OCI-LY3 (cell line): ENCODE measurements around the gene AFDN.

Experiments used
- H2AFZ ChIP-seq: fragments of 200-600, 300-600 bp; shearing (Covaris generic); 2 replicates; pipeline ENCODE4 v1.6.0; 2014; ENCODE audit warnings: antibody characterized with exemption, low read depth, low read length
- H3K27ac ChIP-seq: fragments of 200-600, 300-600 bp; sonication (generic); 2 replicates; pipeline ENCODE4 v1.5.1; 2014; ENCODE audit warnings: mild to moderate bottlenecking, low read length, moderate library complexity, mixed read lengths
- H3K27me3 ChIP-seq: fragments of 200-600, 300-600 bp; sonication (generic); 2 replicates; pipeline ENCODE4 v1.6.1; 2014; ENCODE audit warnings: low read depth, low read length, mixed read lengths
- H3K36me3 ChIP-seq: fragments of 200-600, 300-600 bp; sonication (generic); replicated peaks from 2 replicates; pipeline ENCODE3; 2014; ENCODE audit warnings: low read depth, low read length, mixed read lengths
- H3K4me1 ChIP-seq: fragments of 300-600, 200-600 bp; sonication (generic); 2 replicates; pipeline ENCODE4 v1.6.1; 2014; ENCODE audit warnings: low read length, mixed read lengths
- H3K4me2 ChIP-seq: fragments of 200-600, 300-600 bp; sonication (generic); 2 replicates; pipeline ENCODE4 v1.6.1; 2014; ENCODE audit warnings: low read length, mixed read lengths
- H3K4me3 ChIP-seq: fragments of 300-600, 200-600 bp; sonication (generic); 2 replicates; pipeline ENCODE4 v1.5.1; 2014; ENCODE audit warnings: antibody characterized with exemption, mild to moderate bottlenecking, low read length, moderate library complexity
- H3K79me2 ChIP-seq: fragments of 300-600, 200-600 bp; shearing (Covaris generic); 2 replicates; pipeline ENCODE4 v1.6.1; 2014; ENCODE audit warnings: mild to moderate bottlenecking, low read length, mixed read lengths
- H3K9ac ChIP-seq: fragments of 300-600, 200-600 bp; shearing (Covaris generic); 2 replicates; pipeline ENCODE4 v1.6.0; 2014; ENCODE audit warnings: mild to moderate bottlenecking, low read length, moderate library complexity
- H3K9me3 ChIP-seq: fragments of 200-600, 300-600 bp; shearing (Covaris generic); 2 replicates; pipeline ENCODE4 v1.6.1; 2014; ENCODE audit warnings: low read length, mixed read lengths; ENCODE audit not compliant: insufficient read depth
- H4K20me1 ChIP-seq: fragments of 200-600, 300-600 bp; sonication (generic); 2 replicates; pipeline ENCODE4 v1.6.1; 2016; ENCODE audit warnings: low read length, mixed read lengths; ENCODE audit not compliant: insufficient read depth
- EZH2phosphoT487 ChIP-seq: fragments of 200-600 bp; shearing (Covaris generic); IDR thresholded peaks from 2 replicates; pipeline ENCODE4 v1.6.1; 2018; ENCODE audit warnings: antibody characterized with exemption, mixed run types, low read depth
- TF ChIP-seq, protein P1 (sequence below): fragments of 200-600, 300-600 bp; sonication (generic); IDR thresholded peaks from 2 replicates; pipeline ENCODE4 v1.5.1; 2014; ENCODE audit warnings: antibody characterized with exemption, low read length, low read depth

Gene AFDN

DNA sequence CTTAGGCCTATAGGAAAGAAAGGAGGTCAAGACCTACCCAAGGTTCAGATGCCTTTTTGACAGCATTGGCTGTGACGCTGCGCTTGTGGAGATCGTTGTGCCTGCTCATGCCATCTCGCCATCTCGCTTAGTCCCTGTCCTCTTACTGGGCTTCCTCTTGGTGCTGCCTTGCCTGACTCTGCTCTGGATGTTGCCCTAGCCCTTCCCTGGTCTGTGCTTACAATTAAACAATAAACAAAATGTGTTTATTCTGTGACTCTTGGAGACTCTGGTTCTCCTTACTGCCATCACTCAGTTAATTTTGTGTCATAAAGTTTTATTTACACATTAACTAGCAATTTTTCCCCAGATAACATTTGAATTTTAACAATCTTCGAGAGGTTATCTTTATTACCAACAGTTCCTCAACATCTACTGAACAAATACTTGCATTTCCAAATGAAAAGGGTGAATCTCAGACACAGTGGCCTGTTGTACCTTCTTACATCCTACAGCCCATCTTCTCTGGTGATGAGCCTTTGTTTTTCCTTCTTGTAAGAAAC is 11.6 kb downstream of the AFDN start:
- no peak overlapping the region for H3K27ac ChIP-seq
- H3K4me3 ChIP-seq, result no peak overlapping the region
- no peaks in the 10 kb centered on the region for H3K27me3 ChIP-seq
- H2AFZ ChIP-seq, result no peak overlapping the region
- H3K9ac ChIP-seq, result no peak overlapping the region
- H3K79me2 ChIP-seq, result peaks cover 100% of the 10 kb centered on the region
- no peak overlapping the region for H3K4me2 ChIP-seq
- no peaks in the 10 kb centered on the region for H3K9me3 ChIP-seq
- TF ChIP-seq, protein P1, sequence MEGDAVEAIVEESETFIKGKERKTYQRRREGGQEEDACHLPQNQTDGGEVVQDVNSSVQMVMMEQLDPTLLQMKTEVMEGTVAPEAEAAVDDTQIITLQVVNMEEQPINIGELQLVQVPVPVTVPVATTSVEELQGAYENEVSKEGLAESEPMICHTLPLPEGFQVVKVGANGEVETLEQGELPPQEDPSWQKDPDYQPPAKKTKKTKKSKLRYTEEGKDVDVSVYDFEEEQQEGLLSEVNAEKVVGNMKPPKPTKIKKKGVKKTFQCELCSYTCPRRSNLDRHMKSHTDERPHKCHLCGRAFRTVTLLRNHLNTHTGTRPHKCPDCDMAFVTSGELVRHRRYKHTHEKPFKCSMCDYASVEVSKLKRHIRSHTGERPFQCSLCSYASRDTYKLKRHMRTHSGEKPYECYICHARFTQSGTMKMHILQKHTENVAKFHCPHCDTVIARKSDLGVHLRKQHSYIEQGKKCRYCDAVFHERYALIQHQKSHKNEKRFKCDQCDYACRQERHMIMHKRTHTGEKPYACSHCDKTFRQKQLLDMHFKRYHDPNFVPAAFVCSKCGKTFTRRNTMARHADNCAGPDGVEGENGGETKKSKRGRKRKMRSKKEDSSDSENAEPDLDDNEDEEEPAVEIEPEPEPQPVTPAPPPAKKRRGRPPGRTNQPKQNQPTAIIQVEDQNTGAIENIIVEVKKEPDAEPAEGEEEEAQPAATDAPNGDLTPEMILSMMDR, result no peak
- no peak for TF ChIP-seq EZH2phosphoT487
- peaks cover 90% of the 10 kb centered on the region for H4K20me1 ChIP-seq
- peaks cover 34% of the 10 kb centered on the region for H3K4me1 ChIP-seq
- H3K36me3 ChIP-seq, result peaks cover 3% of the 10 kb centered on the region

DNA sequence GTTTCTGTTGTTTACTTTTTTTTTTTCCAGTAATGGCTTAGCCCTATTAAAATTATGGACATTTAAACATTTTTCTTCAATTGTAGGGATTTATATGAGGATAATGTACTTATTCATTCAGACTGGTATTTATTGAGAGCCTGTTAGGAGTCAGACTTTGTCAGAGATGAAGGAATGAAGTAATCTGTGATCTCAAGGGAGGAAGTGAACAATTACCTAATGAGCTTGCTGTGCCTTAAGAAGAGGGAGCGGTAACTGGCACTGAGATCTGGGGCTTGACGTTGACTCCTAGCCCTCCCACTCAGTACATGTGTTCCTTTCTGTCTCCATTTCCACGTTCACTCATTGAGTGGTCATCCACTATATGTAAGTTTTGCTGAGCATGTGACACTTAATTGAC is 12.6 kb downstream of the AFDN start:
- TF ChIP-seq, protein P1, result no peak
- no peak for TF ChIP-seq EZH2phosphoT487
- H3K9me3 ChIP-seq, result no peaks in the 10 kb centered on the region
- no peak overlapping the region for H3K4me2 ChIP-seq
- no peak overlapping the region for H3K27ac ChIP-seq
- H3K27me3 ChIP-seq, result no peaks in the 10 kb centered on the region
- H3K79me2 ChIP-seq, result peaks cover 100% of the 10 kb centered on the region
- no peak overlapping the region for H3K9ac ChIP-seq
- no peak overlapping the region for H2AFZ ChIP-seq
- H4K20me1 ChIP-seq, result peaks cover 96% of the 10 kb centered on the region
- H3K36me3 ChIP-seq, result peaks cover 3% of the 10 kb centered on the region
- no peak overlapping the region for H3K4me3 ChIP-seq
- peaks cover 27% of the 10 kb centered on the region for H3K4me1 ChIP-seq

DNA sequence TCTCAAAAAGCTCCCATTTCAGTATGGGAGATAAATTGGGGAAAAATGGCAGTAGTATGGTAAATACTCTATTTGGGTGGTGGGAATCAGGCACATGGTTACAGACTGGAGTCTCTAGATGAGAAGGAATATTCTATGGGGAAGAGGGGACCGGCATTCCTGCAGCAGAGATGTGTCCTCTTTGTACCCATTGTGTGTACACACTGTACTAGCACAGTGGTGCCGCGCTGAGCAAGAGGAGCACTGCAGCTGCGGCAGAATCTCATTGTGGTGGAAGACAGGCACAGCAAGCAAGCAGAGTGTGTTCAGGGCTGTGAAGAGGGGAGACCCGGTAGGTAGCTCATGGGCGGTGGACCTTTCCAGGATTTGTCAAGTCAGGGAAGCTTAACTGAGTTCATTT is 13.0 kb downstream of the AFDN start:
- Histone ChIP-seq H3K79me2 (peaks cover 100% of the 10 kb centered on the region), H2AFZ (no peak overlapping the region), H3K4me1 (peaks cover 23% of the 10 kb centered on the region)

DNA sequence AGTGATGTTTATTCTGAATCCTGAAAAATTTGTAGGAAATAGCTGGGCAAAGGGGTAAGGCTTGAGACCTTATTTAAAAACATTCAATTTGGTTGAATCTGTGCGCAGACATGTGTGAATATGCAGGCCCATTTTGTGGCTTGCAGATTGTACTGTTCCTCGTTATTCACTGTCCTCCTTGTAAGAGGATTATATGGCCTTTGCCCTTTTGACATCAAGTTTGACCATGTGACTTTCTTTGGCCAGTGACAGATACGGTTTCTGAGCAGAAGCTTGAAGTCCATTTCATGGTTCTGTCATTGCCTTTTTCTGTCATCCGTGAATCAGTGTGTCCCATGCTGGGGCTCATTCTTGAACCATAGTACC is 13.4 kb downstream of the AFDN start:
- Histone ChIP-seq H3K79me2 (peaks cover 100% of the 10 kb centered on the region), H3K9me3 (no peaks in the 10 kb centered on the region), H3K4me1 (peaks cover 19% of the 10 kb centered on the region), H3K27me3 (no peaks in the 10 kb centered on the region), H3K27ac (no peak overlapping the region), H3K4me2 (no peak overlapping the region), H3K4me3 (no peak overlapping the region), H4K20me1 (peaks cover 95% of the 10 kb centered on the region), H2AFZ (no peak overlapping the region), H3K36me3 (peaks cover 3% of the 10 kb centered on the region), H3K9ac (no peak overlapping the region)
- TF ChIP-seq, protein P1, result no peak
- no peak for TF ChIP-seq EZH2phosphoT487

More for the DNA sequence above, 13.0 kb downstream of the AFDN start:
- no peaks in the 10 kb centered on the region for H3K27me3 ChIP-seq
- no peak overlapping the region for H3K9ac ChIP-seq
- no peak for TF ChIP-seq EZH2phosphoT487
- TF ChIP-seq, protein P1, result no peak
- H3K27ac ChIP-seq, result no peak overlapping the region
- H3K9me3 ChIP-seq, result no peaks in the 10 kb centered on the region
- H3K36me3 ChIP-seq, result peaks cover 3% of the 10 kb centered on the region
- no peak overlapping the region for H3K4me2 ChIP-seq
- peaks cover 96% of the 10 kb centered on the region for H4K20me1 ChIP-seq
- no peak overlapping the region for H3K4me3 ChIP-seq
